MM.1S (cell line): ENCODE results near the gene GNPTAB.
"Not testable (repeated sequence)": the region's sequence is repeated elsewhere in the genome, so short reads cannot be mapped to it uniquely, and the experiment has no call there.

Source experiments
- DNase-seq: peaks from one replicate; pipeline ENCODE4 v3.0.0-alpha.2; 2015
- H2AFZ ChIP-seq: fragments of 300-600 bp; sonication (generic); 2 replicates; pipeline ENCODE4 v1.6.0; 2016; ENCODE audit warnings: antibody characterized with exemption, low read length
- H3F3A ChIP-seq: fragments of 300-600 bp; sonication (generic); 2 replicates; pipeline ENCODE4 v1.6.1; 2016; ENCODE audit warnings: mild to moderate bottlenecking, antibody characterized with exemption, low read length, moderate library complexity, mixed read lengths; ENCODE audit not compliant: insufficient read depth
- H3K27ac ChIP-seq: fragments of 300-600 bp; sonication (generic); 2 replicates; pipeline ENCODE4 v1.5.1; 2016; ENCODE audit warnings: mild to moderate bottlenecking, low read length
- H3K27me3 ChIP-seq: fragments of 300-600 bp; sonication (generic); replicated peaks from 2 replicates; pipeline ENCODE4 v1.6.0; 2016; ENCODE audit warnings: low read length; ENCODE audit not compliant: insufficient read depth
- H3K36me3 ChIP-seq: fragments of 300-600 bp; sonication (generic); replicated peaks from 2 replicates; pipeline ENCODE4 v1.6.1; 2016; ENCODE audit warnings: mild to moderate bottlenecking, low read length, mixed read lengths; ENCODE audit not compliant: insufficient read depth
- H3K4me1 ChIP-seq: fragments of 300-600 bp; sonication (generic); 2 replicates; pipeline ENCODE4 v1.6.1; 2016; ENCODE audit warnings: low read length, mixed read lengths
- H3K4me2 ChIP-seq: fragments of 300-600 bp; sonication (generic); 2 replicates; pipeline ENCODE4 v1.6.0; 2016; ENCODE audit warnings: low read depth, low read length
- H3K4me3 ChIP-seq: fragments of 300-600 bp; sonication (generic); 2 replicates; pipeline ENCODE4 v1.5.1; 2016; ENCODE audit warnings: low read length, mixed read lengths
- H3K79me2 ChIP-seq: fragments of 300-600 bp; sonication (generic); 2 replicates; pipeline ENCODE4 v1.6.1; 2016; ENCODE audit warnings: mixed run types, low read length, mixed read lengths
- H3K9ac ChIP-seq: fragments of 300-600 bp; sonication (generic); 2 replicates; pipeline ENCODE4 v1.6.1; 2016; ENCODE audit warnings: low read length, mixed read lengths
- H3K9me2 ChIP-seq: fragments of 300-600 bp; sonication (generic); replicated peaks from 2 replicates; pipeline ENCODE4 v1.6.1; 2016; ENCODE audit warnings: mild to moderate bottlenecking, low read length, mixed read lengths; ENCODE audit not compliant: insufficient read depth
- H3K9me3 ChIP-seq: fragments of 300-600 bp; sonication (generic); replicated peaks from 2 replicates; pipeline ENCODE4 v1.6.1; 2016; ENCODE audit warnings: mild to moderate bottlenecking, low read length, mixed read lengths; ENCODE audit not compliant: insufficient read depth
- H4K20me1 ChIP-seq: fragments of 300-600 bp; sonication (generic); 2 replicates; pipeline ENCODE4 v1.6.1; 2016; ENCODE audit warnings: mild to moderate bottlenecking, low read length, moderate library complexity, mixed read lengths; ENCODE audit not compliant: insufficient read depth
- CTCF ChIP-seq: fragments of 300-600 bp; sonication (generic); IDR thresholded peaks from 2 replicates; pipeline ENCODE4 v1.5.1; 2016; ENCODE audit warnings: antibody characterized with exemption, low read length, mixed read lengths
- EZH2 ChIP-seq: fragments of 300-600 bp; sonication (generic); optimal IDR thresholded peaks from 2 replicates; pipeline ENCODE3; 2017; ENCODE audit warnings: low read depth, mild to moderate bottlenecking, antibody characterized with exemption, low read length, mixed read lengths
- EZH2phosphoT487 ChIP-seq: fragments of 300-600 bp; sonication (generic); IDR thresholded peaks from 2 replicates; pipeline ENCODE4 v1.6.1; 2018; ENCODE audit warnings: antibody characterized with exemption, low read length

Gene GNPTAB

DNA sequence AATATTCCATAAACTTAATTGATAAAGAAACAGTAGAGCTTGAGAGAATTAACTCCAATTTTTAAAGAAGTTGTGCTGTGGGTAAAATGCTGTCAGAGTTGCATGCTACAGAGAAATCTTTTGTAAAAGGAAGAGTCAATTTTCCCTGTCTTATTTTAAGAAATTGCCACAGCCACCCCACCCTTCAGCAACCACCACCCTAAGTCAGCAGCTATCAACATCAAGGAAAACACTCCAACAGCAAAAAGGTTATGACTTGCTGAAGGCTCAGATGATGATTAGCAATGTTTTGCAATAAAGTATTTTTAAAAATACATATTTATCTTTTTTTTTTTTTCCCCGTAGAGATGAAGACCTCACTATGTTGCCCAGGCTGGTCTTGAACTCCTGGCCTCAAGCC, 40.2 kb upstream of the GNPTAB start:
- Histone ChIP-seq H3K9me3 (no peaks in the 10 kb centered on the region), H3K36me3 (no peaks in the 10 kb centered on the region), H2AFZ (no peak overlapping the region), H3K4me3 (no peak overlapping the region), H3F3A (peaks cover 4% of the 10 kb centered on the region), H3K4me2 (no peak overlapping the region), H3K27me3 (no peaks in the 10 kb centered on the region), H3K79me2 (no peaks in the 10 kb centered on the region), H3K9ac (no peak overlapping the region), H4K20me1 (no peaks in the 10 kb centered on the region), H3K27ac (no peak overlapping the region), H3K4me1 (no peaks in the 10 kb centered on the region), H3K9me2 (no peaks in the 10 kb centered on the region)
- TF ChIP-seq CTCF (no peak), EZH2 (no peak), EZH2phosphoT487 (no peak)
- DNase-seq, result no peak

DNA sequence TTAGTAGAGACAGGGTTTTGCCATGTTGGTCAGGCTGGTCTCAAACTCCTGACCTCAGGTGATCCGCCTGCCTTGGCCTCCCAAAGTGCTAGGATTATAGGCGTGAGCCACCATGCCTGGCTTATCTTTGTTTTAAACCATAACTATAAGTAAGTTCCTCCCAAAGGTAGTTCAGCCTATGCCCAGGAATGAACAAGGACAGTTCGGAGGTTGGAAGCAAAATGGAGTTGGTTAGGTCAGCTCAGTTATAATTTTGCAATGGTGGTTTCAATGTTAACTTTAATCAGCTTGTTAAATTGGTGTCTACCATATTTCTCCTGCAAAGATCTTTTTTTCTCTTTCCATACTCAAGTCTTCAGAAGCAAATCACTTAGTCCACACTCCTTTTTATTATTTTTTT, 36.9 kb upstream of the GNPTAB start:
- not testable (repeated sequence) for H3K4me1 ChIP-seq, H3K36me3 ChIP-seq, H3K4me2 ChIP-seq, H3K9me3 ChIP-seq, H3K79me2 ChIP-seq, H3F3A ChIP-seq, H3K27ac ChIP-seq, H3K9me2 ChIP-seq, H3K9ac ChIP-seq, H3K4me3 ChIP-seq, H3K27me3 ChIP-seq, H4K20me1 ChIP-seq, DNase-seq, H2AFZ ChIP-seq

GRCh38 chr12:101866615-101867373, 36.0 kb upstream of the GNPTAB start:
- Histone ChIP-seq H2AFZ (no peak overlapping the region), H3K4me1 (no peaks in the 10 kb centered on the region), H3K36me3 (no peaks in the 10 kb centered on the region), H3K79me2 (no peaks in the 10 kb centered on the region), H3K4me3 (no peak overlapping the region), H3F3A (no peaks in the 10 kb centered on the region), H3K4me2 (no peak overlapping the region), H3K27me3 (no peaks in the 10 kb centered on the region), H4K20me1 (no peaks in the 10 kb centered on the region), H3K9me2 (no peaks in the 10 kb centered on the region), H3K27ac (no peak overlapping the region), H3K9ac (no peak overlapping the region), H3K9me3 (no peaks in the 10 kb centered on the region)
- no peak for DNase-seq
- no peak for TF ChIP-seq EZH2phosphoT487
- TF ChIP-seq EZH2, result no peak
- TF ChIP-seq CTCF, result no peak

GRCh38 chr12:101863981-101864380, 33.2 kb upstream of the GNPTAB start:
- Histone ChIP-seq H2AFZ (no peak overlapping the region), H3K36me3 (no peaks in the 10 kb centered on the region), H3K4me2 (no peak overlapping the region), H3K27me3 (no peaks in the 10 kb centered on the region), H3K79me2 (no peaks in the 10 kb centered on the region), H3K9me3 (no peaks in the 10 kb centered on the region), H3K4me1 (no peaks in the 10 kb centered on the region), H4K20me1 (no peaks in the 10 kb centered on the region), H3K4me3 (no peak overlapping the region), H3K27ac (no peak overlapping the region), H3K9me2 (no peaks in the 10 kb centered on the region), H3F3A (no peaks in the 10 kb centered on the region), H3K9ac (no peak overlapping the region)
- TF ChIP-seq EZH2, result no peak
- no peak for TF ChIP-seq CTCF
- TF ChIP-seq EZH2phosphoT487, result no peak
- DNase-seq, result no peak
